Suprapubic skin (tissue), 4 donors: ENCODE measurements around the gene PEX11A.

Source experiments
- POLR2A ChIP-seq, 2 donors: fragments of 450-650 bp; IDR thresholded peaks; one replicate each; pipeline ENCODE4 v1.6.1; 2017; ENCODE audit warnings: antibody characterized with exemption in 2 of 2, mild to moderate bottlenecking in 2 of 2, moderate library complexity in 2 of 2
- POLR2AphosphoS5 ChIP-seq, 3 donors: sonication (generic); formaldehyde crosslinking; IDR thresholded peaks; one replicate each; pipeline ENCODE4 v1.6.1; 2017; ENCODE audit warnings: antibody characterized with exemption in 3 of 3
- TF ChIP-seq, protein P1 (sequence below), 2 donors: fragments of 200-600 bp in 1 of 2; fragments of 450-650 bp in 1 of 2; sonication (generic) in 1 of 2; IDR thresholded peaks; one replicate each; pipeline ENCODE4 v1.5.1; 2016 to 2019; ENCODE audit warnings: antibody characterized with exemption in 2 of 2, mild to moderate bottlenecking in 1 of 2, moderate library complexity in 1 of 2

GRCh38 chr15:89693091-89693490, 2.5 kb upstream of the PEX11A start:
- TF ChIP-seq, protein P1, sequence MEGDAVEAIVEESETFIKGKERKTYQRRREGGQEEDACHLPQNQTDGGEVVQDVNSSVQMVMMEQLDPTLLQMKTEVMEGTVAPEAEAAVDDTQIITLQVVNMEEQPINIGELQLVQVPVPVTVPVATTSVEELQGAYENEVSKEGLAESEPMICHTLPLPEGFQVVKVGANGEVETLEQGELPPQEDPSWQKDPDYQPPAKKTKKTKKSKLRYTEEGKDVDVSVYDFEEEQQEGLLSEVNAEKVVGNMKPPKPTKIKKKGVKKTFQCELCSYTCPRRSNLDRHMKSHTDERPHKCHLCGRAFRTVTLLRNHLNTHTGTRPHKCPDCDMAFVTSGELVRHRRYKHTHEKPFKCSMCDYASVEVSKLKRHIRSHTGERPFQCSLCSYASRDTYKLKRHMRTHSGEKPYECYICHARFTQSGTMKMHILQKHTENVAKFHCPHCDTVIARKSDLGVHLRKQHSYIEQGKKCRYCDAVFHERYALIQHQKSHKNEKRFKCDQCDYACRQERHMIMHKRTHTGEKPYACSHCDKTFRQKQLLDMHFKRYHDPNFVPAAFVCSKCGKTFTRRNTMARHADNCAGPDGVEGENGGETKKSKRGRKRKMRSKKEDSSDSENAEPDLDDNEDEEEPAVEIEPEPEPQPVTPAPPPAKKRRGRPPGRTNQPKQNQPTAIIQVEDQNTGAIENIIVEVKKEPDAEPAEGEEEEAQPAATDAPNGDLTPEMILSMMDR (IDR thresholded peaks at IDR 0.05): no peak
- no peak for TF ChIP-seq POLR2A (IDR thresholded peaks at IDR 0.05)
- TF ChIP-seq POLR2AphosphoS5 (IDR thresholded peaks at IDR 0.05): no peak
